ENCODE measurements around the gene TFF3.

TFF3 gene

DNA sequence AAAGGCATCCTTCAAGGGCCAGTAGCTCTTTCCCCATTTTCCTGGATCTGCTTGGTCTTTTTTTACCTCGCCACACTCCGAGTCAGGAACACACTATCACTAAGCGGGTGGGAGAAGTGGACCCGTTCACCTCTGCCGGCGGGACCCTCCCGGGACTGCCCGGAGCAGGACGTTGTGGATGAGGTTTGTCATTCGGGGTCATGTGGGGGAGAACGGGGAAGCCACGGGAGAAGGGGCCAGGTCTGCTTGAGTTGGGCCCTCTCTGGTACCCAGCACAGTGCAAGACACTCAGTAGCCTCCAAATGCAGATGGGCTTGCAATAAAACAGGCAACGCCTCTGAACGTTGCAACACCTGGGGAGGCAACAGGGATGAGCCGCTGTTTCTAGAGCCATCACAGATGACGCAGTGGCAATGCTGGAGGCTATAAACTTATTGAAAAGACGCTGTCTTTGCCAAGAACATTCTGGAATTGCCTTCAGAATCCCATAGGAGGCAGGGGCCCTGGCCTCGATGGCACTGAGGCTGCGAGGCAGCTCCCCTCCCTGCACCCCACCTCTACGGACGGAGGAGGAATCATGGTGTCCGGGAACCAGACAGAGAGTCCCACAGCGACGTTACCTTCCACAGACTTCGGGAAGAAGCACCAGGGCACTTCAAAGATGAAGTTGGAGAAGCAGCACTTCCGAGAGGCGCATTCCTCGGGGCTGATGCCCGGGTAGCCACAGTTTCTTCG, 31.8 kb upstream of the TFF3 start:
- no peak for DNase-seq

- no peak for DNase-seq
These were observed 31.2 kb upstream of the TFF3 start for GRCh38 chr21:42346441-42346840.

GRCh38 chr21:42344631-42345030, 29.4 kb upstream of the TFF3 start:
- no peak for DNase-seq

GRCh38 chr21:42343963-42344510, 28.8 kb upstream of the TFF3 start:
- DNase-seq = no peak

GRCh38 chr21:42343556-42343955, 28.3 kb upstream of the TFF3 start:
- DNase-seq = no peak

GRCh38 chr21:42343101-42343500, 27.9 kb upstream of the TFF3 start:
- DNase-seq = no peak

- no peak for DNase-seq
These were observed 26.8 kb upstream of the TFF3 start for GRCh38 chr21:42341776-42342542.

- no peak for DNase-seq
These were observed 25.2 kb upstream of the TFF3 start for GRCh38 chr21:42340187-42341050.

GRCh38 chr21:42338729-42339715, 23.8 kb upstream of the TFF3 start:
- DNase-seq = no peak

DNA sequence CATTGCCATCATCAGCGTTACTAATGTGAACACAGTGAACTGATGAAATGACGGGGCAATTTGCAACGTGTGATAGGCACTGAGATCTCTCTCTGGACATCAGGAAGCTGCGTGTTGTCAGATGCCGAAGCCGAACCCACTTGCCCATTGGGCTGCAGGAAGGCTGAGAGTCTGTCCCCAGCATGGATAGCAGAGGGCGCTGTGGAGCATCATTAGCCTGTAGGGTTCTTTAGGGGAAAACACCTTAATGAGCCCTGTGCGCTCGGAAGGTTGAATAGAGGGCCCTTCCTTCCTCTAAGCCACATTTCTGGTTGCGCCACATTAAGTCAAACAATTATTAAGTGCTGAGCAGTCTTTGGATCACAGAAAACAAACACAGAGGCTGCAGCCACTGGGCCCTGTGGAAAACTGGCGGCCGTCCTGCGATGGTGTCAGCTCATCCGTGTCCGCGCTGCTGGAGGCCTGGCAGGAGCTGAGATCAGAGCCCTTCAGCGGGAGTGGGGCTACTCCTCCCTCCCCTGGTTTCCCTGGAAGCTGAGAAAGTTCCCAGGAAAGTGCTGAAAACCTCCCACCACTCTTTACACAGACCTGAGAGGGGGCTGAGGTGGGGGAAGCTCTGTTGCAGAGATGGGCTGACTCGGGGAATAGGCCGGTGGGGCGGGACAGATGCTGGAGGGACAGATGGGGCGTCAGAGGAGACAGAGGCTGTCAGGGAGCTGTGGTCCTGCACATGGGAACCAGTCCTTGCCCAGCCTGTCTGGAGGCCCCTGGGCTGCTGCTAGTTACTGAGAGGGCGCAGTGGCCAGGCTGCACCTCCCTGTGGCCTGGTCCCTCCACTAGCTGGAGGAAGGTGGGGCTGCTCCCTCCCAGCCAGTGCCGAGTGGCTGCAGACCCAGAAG, 22.9 kb upstream of the TFF3 start:
- DNase-seq = peak; percentile 86

DNA sequence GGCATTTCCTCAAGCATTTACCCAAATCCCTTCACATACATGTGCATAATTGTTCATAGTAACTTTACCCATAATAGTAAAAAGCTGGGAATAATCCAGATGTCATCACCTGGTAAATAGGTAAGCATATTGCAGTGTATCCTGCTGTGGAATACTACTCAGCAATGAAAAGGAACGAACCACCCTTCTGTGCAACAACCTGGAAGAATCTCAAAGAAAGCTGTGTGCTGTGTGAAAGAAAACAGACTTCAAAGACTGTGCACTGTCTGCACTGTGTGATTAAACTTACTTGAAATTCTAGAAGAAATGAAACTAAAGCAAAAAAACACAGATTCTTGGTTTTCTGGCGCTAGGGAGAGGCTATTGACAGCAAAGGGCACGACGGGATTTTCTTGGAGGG, 22.1 kb upstream of the TFF3 start:
- no peak for DNase-seq

GRCh38 chr21:42336054-42336453, 20.8 kb upstream of the TFF3 start:
- no peak for DNase-seq

DNA sequence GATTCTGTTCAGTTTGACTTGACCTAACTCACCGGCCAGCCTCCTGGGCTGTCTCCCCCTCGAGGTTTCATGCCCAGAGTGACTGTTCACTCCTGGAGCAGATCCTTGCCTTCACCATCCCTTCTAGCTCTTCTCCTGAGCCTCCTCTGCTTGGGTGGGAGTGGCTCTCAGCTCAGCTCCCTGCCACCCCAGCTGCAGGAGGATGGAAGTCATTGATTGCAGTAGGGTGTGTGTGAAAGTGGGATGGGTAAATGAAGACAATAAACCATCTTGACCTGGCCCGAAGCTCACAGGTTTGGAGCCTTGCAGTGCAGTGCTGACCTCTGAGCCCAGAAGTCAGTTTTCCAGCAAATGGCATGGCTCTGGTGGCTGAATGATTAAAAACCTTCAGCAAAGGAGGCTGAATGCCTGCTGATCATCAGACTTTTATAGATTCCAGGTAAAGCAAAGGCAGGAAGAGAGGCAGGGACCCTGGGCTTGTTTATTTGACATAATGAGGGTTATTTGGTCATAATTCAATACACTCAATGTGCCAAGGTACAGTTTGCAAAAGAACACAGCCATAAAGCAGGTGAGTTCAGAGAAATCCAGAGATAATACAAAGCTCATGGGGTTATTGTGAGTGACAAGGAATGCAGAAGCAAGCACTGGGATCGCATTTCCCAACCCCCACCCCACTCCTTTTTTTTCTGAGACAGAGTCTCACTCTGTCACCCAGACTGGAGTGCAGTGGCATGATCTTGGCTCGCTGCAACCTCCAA, 17.5 kb upstream of the TFF3 start:
- DNase-seq = no peak

DNA sequence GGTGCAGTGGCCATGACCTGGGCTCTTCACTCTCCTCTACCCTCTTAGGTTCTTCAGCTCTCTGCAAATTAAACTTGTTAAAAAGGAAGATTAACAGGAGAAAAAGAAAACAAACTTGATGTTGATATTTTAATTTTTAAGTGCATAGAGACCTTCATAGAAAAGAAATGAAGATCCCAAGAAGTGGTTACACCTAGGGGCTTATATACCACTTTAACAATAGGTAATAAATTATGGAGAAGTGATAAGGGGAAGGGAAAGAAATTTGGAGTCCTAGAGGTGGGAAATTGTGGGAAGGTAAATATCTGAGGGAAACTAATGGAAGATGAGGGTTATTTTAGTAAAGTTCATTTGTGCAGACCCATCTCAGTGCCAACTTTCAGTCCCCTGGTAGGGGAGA, 16.5 kb upstream of the TFF3 start:
- DNase-seq = no peak

- DNase-seq = no peak
These were observed 15.5 kb upstream of the TFF3 start for GRCh38 chr21:42330380-42331371.

GRCh38 chr21:42324896-42325295, 9.7 kb upstream of the TFF3 start:
- no peak for DNase-seq

- DNase-seq = no peak
These were observed 6.6 kb upstream of the TFF3 start for GRCh38 chr21:42321845-42322244.

DNA sequence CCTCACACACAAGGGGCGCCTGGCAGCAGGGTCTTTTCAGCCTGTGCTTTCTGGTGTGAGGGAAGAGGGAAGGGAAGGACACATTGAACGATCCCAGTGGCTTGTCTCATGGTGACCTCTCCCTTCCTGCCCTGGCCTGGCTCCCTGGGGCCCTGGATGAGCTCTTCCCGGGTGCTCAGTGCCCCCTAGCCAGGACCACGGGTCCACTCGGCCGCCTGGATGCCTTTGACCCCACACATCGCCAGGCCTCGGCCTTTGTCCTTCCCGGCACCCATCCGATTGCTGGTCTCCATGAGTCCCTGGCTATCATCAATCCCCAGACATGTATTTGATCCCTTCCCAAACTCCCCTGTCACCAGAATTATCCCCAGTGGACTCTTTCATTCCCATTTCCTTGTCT, 6.0 kb upstream of the TFF3 start:
- DNase-seq = no peak

DNA sequence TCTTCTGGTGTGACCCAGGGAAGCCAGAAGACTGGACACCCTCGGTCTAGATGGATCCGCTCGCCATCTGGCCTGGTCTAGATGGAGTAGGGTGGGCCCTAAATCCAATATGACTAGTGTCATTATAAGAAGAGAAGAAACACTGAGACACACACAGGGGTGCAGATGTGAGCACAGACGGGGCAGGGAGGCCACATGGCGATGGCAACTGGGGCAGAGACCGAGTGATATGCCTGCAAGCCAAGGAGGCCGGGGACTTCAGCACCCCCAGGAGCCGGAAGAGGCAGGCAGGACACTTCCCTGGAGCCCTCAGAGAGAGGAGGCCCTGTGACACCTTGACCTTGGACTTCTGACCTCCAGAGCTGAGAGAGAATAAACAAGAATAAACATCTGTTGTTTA, 5.6 kb upstream of the TFF3 start:
- no peak for DNase-seq
